Measurements from ENCODE around the gene LTF.

The LTF gene

GRCh38 chr3:46484388-46484787 lies 19.7 kb upstream of the LTF start:
- Histone ChIP-seq H3K4me3 (ENCODE audit: low read length) (no peak overlapping the region), H4K20me1 (ENCODE audit: insufficient read depth, low read length) (no peaks in the 10 kb centered on the region), H3K4me1 (ENCODE audit: low read length) (peaks cover 5% of the 10 kb centered on the region), H3K9me3 (ENCODE audit: insufficient read depth, low read length) (no peaks in the 10 kb centered on the region), H3K27ac (ENCODE audit: low read length) (no peak overlapping the region), H3K9ac (ENCODE audit: low read length) (no peak overlapping the region), H3K4me2 (ENCODE audit: low read length) (no peak overlapping the region), H3K36me3 (replicated peaks; ENCODE audit: low read depth, low read length) (no peaks in the 10 kb centered on the region), H3K27me3 (ENCODE audit: low read depth, low read length) (peaks cover 50% of the 10 kb centered on the region), H2AFZ (ENCODE audit: low read depth, low read length) (no peak overlapping the region), H3K79me2 (ENCODE audit: low read length) (no peaks in the 10 kb centered on the region)
- TF ChIP-seq EZH2phosphoT487 (IDR thresholded peaks at IDR 0.05; ENCODE audit: low read depth) (no peak), CTCF (IDR thresholded peaks at IDR 0.05; ENCODE audit: low read depth, low read length) (no peak)

GRCh38 chr3:46483825-46484224 lies 19.1 kb upstream of the LTF start:
- Histone ChIP-seq H4K20me1 (ENCODE audit: insufficient read depth, low read length) (no peaks in the 10 kb centered on the region), H3K4me3 (ENCODE audit: low read length) (no peak overlapping the region), H3K27ac (ENCODE audit: low read length) (no peak overlapping the region), H3K9ac (ENCODE audit: low read length) (no peak overlapping the region), H3K79me2 (ENCODE audit: low read length) (no peaks in the 10 kb centered on the region), H3K27me3 (ENCODE audit: low read depth, low read length) (peaks cover 49% of the 10 kb centered on the region), H3K36me3 (replicated peaks; ENCODE audit: low read depth, low read length) (no peaks in the 10 kb centered on the region), H3K4me1 (ENCODE audit: low read length) (peaks cover under 1% of the 10 kb centered on the region), H3K4me2 (ENCODE audit: low read length) (no peak overlapping the region), H2AFZ (ENCODE audit: low read depth, low read length) (no peak overlapping the region), H3K9me3 (ENCODE audit: insufficient read depth, low read length) (no peaks in the 10 kb centered on the region)
- TF ChIP-seq EZH2phosphoT487 (IDR thresholded peaks at IDR 0.05; ENCODE audit: low read depth): no peak
- TF ChIP-seq CTCF (IDR thresholded peaks at IDR 0.05; ENCODE audit: low read depth, low read length): no peak

- Histone ChIP-seq H3K36me3 (replicated peaks; ENCODE audit: low read depth, low read length) (no peaks in the 10 kb centered on the region), H3K9me3 (ENCODE audit: insufficient read depth, low read length) (no peaks in the 10 kb centered on the region), H3K27me3 (ENCODE audit: low read depth, low read length) (peaks cover 53% of the 10 kb centered on the region), H3K4me2 (ENCODE audit: low read length) (no peak overlapping the region), H3K4me1 (ENCODE audit: low read length) (no peaks in the 10 kb centered on the region; the same call in 1 of the 2 replicates), H3K79me2 (ENCODE audit: low read length) (no peaks in the 10 kb centered on the region), H2AFZ (ENCODE audit: low read depth, low read length) (no peak overlapping the region), H4K20me1 (ENCODE audit: insufficient read depth, low read length) (no peaks in the 10 kb centered on the region), H3K27ac (ENCODE audit: low read length) (no peak overlapping the region), H3K4me3 (ENCODE audit: low read length) (no peak overlapping the region), H3K9ac (ENCODE audit: low read length) (no peak overlapping the region)
- TF ChIP-seq EZH2phosphoT487 (IDR thresholded peaks at IDR 0.05; ENCODE audit: low read depth) (no peak), CTCF (IDR thresholded peaks at IDR 0.05; ENCODE audit: low read depth, low read length) (no peak)
Observed at GRCh38 chr3:46482632-46483350, 18.1 kb upstream of the LTF start.

- Histone ChIP-seq H3K9ac (ENCODE audit: low read length) (no peak overlapping the region), H3K36me3 (replicated peaks; ENCODE audit: low read depth, low read length) (no peaks in the 10 kb centered on the region), H3K27ac (ENCODE audit: low read length) (no peak overlapping the region), H3K4me3 (ENCODE audit: low read length) (no peak overlapping the region), H3K27me3 (ENCODE audit: low read depth, low read length) (peaks cover 53% of the 10 kb centered on the region), H3K79me2 (ENCODE audit: low read length) (no peaks in the 10 kb centered on the region), H3K4me2 (ENCODE audit: low read length) (no peak overlapping the region), H4K20me1 (ENCODE audit: insufficient read depth, low read length) (no peaks in the 10 kb centered on the region), H3K4me1 (ENCODE audit: low read length) (no peaks in the 10 kb centered on the region; the same call in 1 of the 2 replicates), H2AFZ (ENCODE audit: low read depth, low read length) (no peak overlapping the region), H3K9me3 (ENCODE audit: insufficient read depth, low read length) (no peaks in the 10 kb centered on the region)
- TF ChIP-seq EZH2phosphoT487 (IDR thresholded peaks at IDR 0.05; ENCODE audit: low read depth) (no peak), CTCF (IDR thresholded peaks at IDR 0.05; ENCODE audit: low read depth, low read length) (no peak)
Observed at GRCh38 chr3:46481636-46482035, 16.9 kb upstream of the LTF start.

All from OCI-LY3 (cell line).